ENCODE results near the gene GABRE. TPM values are rescaled to one million over a fixed set of nuclear protein-coding genes. Genes with fewer than 3 reads are reported as not detected.

Gene GABRE
- total RNA-seq, 1 experiment from 2014 or later: not detected

- no peaks in the 10 kb centered on the region for H3K4me1 ChIP-seq (ENCODE audit: insufficient read depth, low read length, poor library complexity, severe bottlenecking)
- H3K27ac ChIP-seq (ENCODE audit: low read depth, low read length, poor library complexity, severe bottlenecking): no peak overlapping the region
- POLR2A ChIA-PET (ENCODE audit: low non-redundant PET): no interaction called here
- intact Hi-C loops (cut with micrococcal nuclease; ENCODE audit: unreplicated experiment): no loop called here
- H3K36me3 ChIP-seq (ENCODE audit: insufficient read depth, low read length, poor library complexity, severe bottlenecking): no peaks in the 10 kb centered on the region
- DNase-seq (ENCODE audit: low spot score): no peak
- no peaks in the 10 kb centered on the region for H3K27me3 ChIP-seq (replicated peaks; ENCODE audit: insufficient read depth, low read depth, low read length, poor library complexity)
- CTCF ChIA-PET: no interaction called here
- no TSS peak for BruUV-seq (replicated peaks)
- H3K9me3 ChIP-seq (ENCODE audit: low read depth, low read length, poor library complexity, severe bottlenecking): no peaks in the 10 kb centered on the region
- TF ChIP-seq EZH2 (IDR thresholded peaks at IDR 0.05; ENCODE audit: borderline replicate concordance, low read depth, low read length, poor library complexity, severe bottlenecking) (no peak), CTCF (conservative IDR thresholded peaks at IDR 0.05; ENCODE audit: low read depth, low read length) (no peak)
- H3K4me3 ChIP-seq (ENCODE audit: low read depth, low read length, poor library complexity, severe bottlenecking): no peak overlapping the region
Observed at GRCh38 chrX:151962034-151962433, 12.4 kb downstream of the GABRE start.

GRCh38 chrX:151958101-151958500 is 16.4 kb downstream of the GABRE start:
- no peak for DNase-seq (ENCODE audit: low spot score)
- Histone ChIP-seq H3K4me3 (ENCODE audit: low read depth, low read length, poor library complexity, severe bottlenecking) (no peak overlapping the region), H3K36me3 (ENCODE audit: insufficient read depth, low read length, poor library complexity, severe bottlenecking) (no peaks in the 10 kb centered on the region), H3K9me3 (ENCODE audit: low read depth, low read length, poor library complexity, severe bottlenecking) (no peaks in the 10 kb centered on the region), H3K4me1 (ENCODE audit: insufficient read depth, low read length, poor library complexity, severe bottlenecking) (no peaks in the 10 kb centered on the region), H3K27me3 (replicated peaks; ENCODE audit: insufficient read depth, low read depth, low read length, poor library complexity) (no peaks in the 10 kb centered on the region), H3K27ac (ENCODE audit: low read depth, low read length, poor library complexity, severe bottlenecking) (no peak overlapping the region)
- intact Hi-C loops (cut with micrococcal nuclease; ENCODE audit: unreplicated experiment): no loop called here
- CTCF ChIA-PET: no interaction called here
- BruUV-seq (replicated peaks): no TSS peak
- POLR2A ChIA-PET (ENCODE audit: low non-redundant PET): no interaction called here
- TF ChIP-seq EZH2 (IDR thresholded peaks at IDR 0.05; ENCODE audit: borderline replicate concordance, low read depth, low read length, poor library complexity, severe bottlenecking): no peak
- no peak for TF ChIP-seq CTCF (conservative IDR thresholded peaks at IDR 0.05; ENCODE audit: low read depth, low read length)

GRCh38 chrX:151954730-151955129 is 19.7 kb downstream of the GABRE start:
- intact Hi-C loops (cut with micrococcal nuclease; ENCODE audit: unreplicated experiment): no loop called here
- ChIA-PET CTCF (no interaction called here), POLR2A (ENCODE audit: low non-redundant PET) (no interaction called here)
- H3K4me3 ChIP-seq (ENCODE audit: low read depth, low read length, poor library complexity, severe bottlenecking): no peak overlapping the region
- no TSS peak for BruUV-seq (replicated peaks)
- no peak for TF ChIP-seq EZH2 (IDR thresholded peaks at IDR 0.05; ENCODE audit: borderline replicate concordance, low read depth, low read length, poor library complexity, severe bottlenecking)
- TF ChIP-seq CTCF (conservative IDR thresholded peaks at IDR 0.05; ENCODE audit: low read depth, low read length): no peak
- no peaks in the 10 kb centered on the region for H3K9me3 ChIP-seq (ENCODE audit: low read depth, low read length, poor library complexity, severe bottlenecking)
- DNase-seq (ENCODE audit: low spot score): no peak
- no peak overlapping the region for H3K27ac ChIP-seq (ENCODE audit: low read depth, low read length, poor library complexity, severe bottlenecking)
- H3K4me1 ChIP-seq (ENCODE audit: insufficient read depth, low read length, poor library complexity, severe bottlenecking): no peaks in the 10 kb centered on the region
- no peaks in the 10 kb centered on the region for H3K36me3 ChIP-seq (ENCODE audit: insufficient read depth, low read length, poor library complexity, severe bottlenecking)
- no peaks in the 10 kb centered on the region for H3K27me3 ChIP-seq (replicated peaks; ENCODE audit: insufficient read depth, low read depth, low read length, poor library complexity)

Data from A673 (cell line).